B cell (primary cell): ENCODE measurements around the gene SPAAR.

ENCODE experiments used
- EZH2 ChIP-seq: IDR thresholded peaks from 2 replicates; pipeline ENCODE4 v1.6.1; 2012; ENCODE audit warnings: borderline replicate concordance, low read depth, mild to moderate bottlenecking, moderate library complexity, low read length; ENCODE audit not compliant: insufficient read depth, poor library complexity, severe bottlenecking
- TF ChIP-seq, protein P1 (sequence below): fragments of 200-600 bp; IDR thresholded peaks from one replicate; pipeline ENCODE4 v1.8.0; 2022; ENCODE audit warnings: antibody characterized with exemption, mild to moderate bottlenecking

DNA sequence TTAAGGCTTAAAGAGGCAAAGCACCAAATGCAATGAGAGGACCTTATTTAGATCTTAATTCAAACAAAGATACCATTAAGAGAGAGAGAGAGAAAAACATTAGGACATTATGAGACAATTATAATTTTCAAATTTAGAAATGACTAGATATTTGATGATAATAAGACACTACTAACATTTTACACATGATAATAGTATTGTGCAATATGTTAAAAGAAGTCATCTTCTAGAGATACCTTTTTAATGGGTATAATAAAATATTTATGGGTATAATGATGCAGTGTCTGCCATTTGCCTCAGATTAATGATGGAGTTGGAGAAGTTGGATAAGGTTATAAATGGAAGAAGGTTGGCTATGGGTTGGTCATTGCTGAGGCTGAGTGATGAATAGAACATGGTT, 21.2 kb downstream of the SPAAR start:
- TF ChIP-seq, protein P1, sequence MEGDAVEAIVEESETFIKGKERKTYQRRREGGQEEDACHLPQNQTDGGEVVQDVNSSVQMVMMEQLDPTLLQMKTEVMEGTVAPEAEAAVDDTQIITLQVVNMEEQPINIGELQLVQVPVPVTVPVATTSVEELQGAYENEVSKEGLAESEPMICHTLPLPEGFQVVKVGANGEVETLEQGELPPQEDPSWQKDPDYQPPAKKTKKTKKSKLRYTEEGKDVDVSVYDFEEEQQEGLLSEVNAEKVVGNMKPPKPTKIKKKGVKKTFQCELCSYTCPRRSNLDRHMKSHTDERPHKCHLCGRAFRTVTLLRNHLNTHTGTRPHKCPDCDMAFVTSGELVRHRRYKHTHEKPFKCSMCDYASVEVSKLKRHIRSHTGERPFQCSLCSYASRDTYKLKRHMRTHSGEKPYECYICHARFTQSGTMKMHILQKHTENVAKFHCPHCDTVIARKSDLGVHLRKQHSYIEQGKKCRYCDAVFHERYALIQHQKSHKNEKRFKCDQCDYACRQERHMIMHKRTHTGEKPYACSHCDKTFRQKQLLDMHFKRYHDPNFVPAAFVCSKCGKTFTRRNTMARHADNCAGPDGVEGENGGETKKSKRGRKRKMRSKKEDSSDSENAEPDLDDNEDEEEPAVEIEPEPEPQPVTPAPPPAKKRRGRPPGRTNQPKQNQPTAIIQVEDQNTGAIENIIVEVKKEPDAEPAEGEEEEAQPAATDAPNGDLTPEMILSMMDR, result no peak
- TF ChIP-seq EZH2, result no peak
